Astrocyte (in vitro differentiated cells and primary cell): Measurements from ENCODE around the gene PRG2. TPM values are rescaled to one million over a fixed set of nuclear protein-coding genes. Genes with fewer than 3 reads are reported as not detected.
"Not testable (repeated sequence)": the region's sequence is repeated elsewhere in the genome, so short reads cannot be mapped to it uniquely, and the experiment has no call there.

Experiments
- DNase-seq: peaks from one replicate; pipeline ENCODE4 v3.0.0-alpha.2; 2010; ENCODE audit warnings: low read depth
- FAIRE-seq: peaks from 2 replicates; lab custom pipeline; 2011; peaks lifted over from hg19 to GRCh38; lab: Jason Lieb, UNC
- H2AFZ ChIP-seq: 2 replicates; pipeline ENCODE4 v1.6.0; 2012; ENCODE audit warnings: low read depth, low read length, inconsistent platforms
- H3K27ac ChIP-seq: 2 replicates; pipeline ENCODE4 v1.5.1; 2011; ENCODE audit warnings: low read depth, low read length, inconsistent platforms
- H3K27me3 ChIP-seq: 2 replicates; pipeline ENCODE4 v1.6.0; 2011; ENCODE audit warnings: low read length, inconsistent platforms; ENCODE audit not compliant: insufficient read depth
- H3K36me3 ChIP-seq: 2 replicates; pipeline ENCODE4 v1.5.1; 2011; ENCODE audit warnings: low read length, inconsistent platforms; ENCODE audit not compliant: insufficient read depth
- H3K4me1 ChIP-seq: 2 replicates; pipeline ENCODE4 v1.5.1; 2011; ENCODE audit warnings: low read length, inconsistent platforms; ENCODE audit not compliant: insufficient read depth
- H3K4me2 ChIP-seq: 2 replicates; pipeline ENCODE4 v1.6.0; 2012; ENCODE audit warnings: low read length, inconsistent platforms
- H3K4me3 ChIP-seq: 2 replicates; pipeline ENCODE4 v1.5.1; 2011; ENCODE audit warnings: low read depth, mild to moderate bottlenecking, low read length, inconsistent platforms; ENCODE audit not compliant: insufficient read depth
- H3K79me2 ChIP-seq: 2 replicates; pipeline ENCODE4 v1.6.0; 2012; ENCODE audit warnings: mild to moderate bottlenecking, low read length, inconsistent platforms; ENCODE audit not compliant: insufficient read depth
- H3K9ac ChIP-seq: 2 replicates; pipeline ENCODE4 v1.6.0; 2012; ENCODE audit warnings: mild to moderate bottlenecking, low read length, inconsistent platforms
- H3K9me3 ChIP-seq: 2 replicates; pipeline ENCODE4 v1.5.1; 2012; ENCODE audit warnings: low read depth, mild to moderate bottlenecking, low read length, inconsistent platforms; ENCODE audit not compliant: insufficient read depth
- H4K20me1 ChIP-seq: 2 replicates; pipeline ENCODE4 v1.6.0; 2012; ENCODE audit warnings: low read length, inconsistent platforms; ENCODE audit not compliant: insufficient read depth
- H3K27ac Mint-ChIP-seq: one replicate; pipeline ENCODE4 v1.8.0; 2021; ENCODE audit warnings: mild to moderate bottlenecking, mixed read lengths; ENCODE audit not compliant: unreplicated experiment
- H3K27me3 Mint-ChIP-seq: one replicate; pipeline ENCODE4 v1.8.0; 2021; ENCODE audit warnings: low read depth, mixed read lengths; ENCODE audit not compliant: unreplicated experiment
- H3K36me3 Mint-ChIP-seq: one replicate; pipeline ENCODE4 v1.8.0; 2021; ENCODE audit warnings: low read depth, mixed read lengths; ENCODE audit not compliant: unreplicated experiment
- H3K4me1 Mint-ChIP-seq: one replicate; pipeline ENCODE4 v1.8.0; 2021; ENCODE audit warnings: low read depth, mixed read lengths; ENCODE audit not compliant: unreplicated experiment
- H3K4me3 Mint-ChIP-seq: one replicate; pipeline ENCODE4 v1.8.0; 2021; ENCODE audit warnings: mild to moderate bottlenecking, moderate library complexity, mixed read lengths; ENCODE audit not compliant: unreplicated experiment
- H3K9me3 Mint-ChIP-seq: one replicate; pipeline ENCODE4 v1.8.0; 2021; ENCODE audit warnings: mild to moderate bottlenecking, mixed read lengths; ENCODE audit not compliant: unreplicated experiment
- CTCF ChIP-seq: IDR thresholded peaks from 2 replicates; pipeline ENCODE4 v1.5.1; 2011; ENCODE audit warnings: low read depth, mild to moderate bottlenecking, inconsistent platforms, low read length, moderate library complexity; ENCODE audit not compliant: insufficient read depth
- EZH2 ChIP-seq: IDR thresholded peaks from 2 replicates; pipeline ENCODE4 v1.6.1; 2012; ENCODE audit warnings: mild to moderate bottlenecking, low read length, inconsistent platforms; ENCODE audit not compliant: insufficient read depth
- total RNA-seq: library from RNA; stranded (reverse); gene quantifications from 2 replicates; pipeline ENCODE4 v1.2.1, GENCODE V29; 2021

The PRG2 gene
- total RNA-seq, 1 donor from 2014 or later: not detected

GRCh38 chr11:57340039-57340615 is 50.3 kb downstream of the PRG2 start:
- no peak overlapping the region for H2AFZ ChIP-seq
- DNase-seq (no peak), FAIRE-seq (no peak)
- H3K79me2 ChIP-seq: peaks cover 13% of the 10 kb centered on the region
- Mint-ChIP-seq H3K9me3 (no peaks in the 10 kb centered on the region), H3K27me3 (peaks cover 23% of the 10 kb centered on the region), H3K36me3 (no peaks in the 10 kb centered on the region), H3K4me3 (no peak overlapping the region), H3K4me1 (peaks cover 4% of the 10 kb centered on the region), H3K27ac (no peak overlapping the region)
- H3K36me3 ChIP-seq: no peaks in the 10 kb centered on the region
- H3K27me3 ChIP-seq: peaks cover 15% of the 10 kb centered on the region
- no peaks in the 10 kb centered on the region for H4K20me1 ChIP-seq
- no peak overlapping the region for H3K27ac ChIP-seq
- TF ChIP-seq EZH2 (no peak), CTCF (no peak)
- no peaks in the 10 kb centered on the region for H3K9me3 ChIP-seq
- H3K9ac ChIP-seq: no peak overlapping the region
- no peak overlapping the region for H3K4me2 ChIP-seq
- no peak overlapping the region for H3K4me3 ChIP-seq
- peaks cover 6% of the 10 kb centered on the region for H3K4me1 ChIP-seq

GRCh38 chr11:57339328-57339727 is 51.1 kb downstream of the PRG2 start:
- H3K27me3 ChIP-seq: peaks cover 15% of the 10 kb centered on the region
- no peak for TF ChIP-seq CTCF
- TF ChIP-seq EZH2: no peak
- peaks cover 23% of the 10 kb centered on the region for H3K27me3 Mint-ChIP-seq
- no peak overlapping the region for H3K4me3 Mint-ChIP-seq
- H3K9ac ChIP-seq: no peak overlapping the region
- H3K4me1 Mint-ChIP-seq: peaks cover 7% of the 10 kb centered on the region
- peaks cover 1% of the 10 kb centered on the region for H4K20me1 ChIP-seq
- FAIRE-seq (no peak), DNase-seq (no peak)
- H3K4me2 ChIP-seq: no peak overlapping the region
- H3K27ac ChIP-seq: no peak overlapping the region
- H2AFZ ChIP-seq: no peak overlapping the region
- peaks cover 10% of the 10 kb centered on the region for H3K4me1 ChIP-seq
- no peaks in the 10 kb centered on the region for H3K36me3 Mint-ChIP-seq
- no peak overlapping the region for H3K27ac Mint-ChIP-seq
- no peaks in the 10 kb centered on the region for H3K9me3 Mint-ChIP-seq
- peaks cover 21% of the 10 kb centered on the region for H3K79me2 ChIP-seq
- no peaks in the 10 kb centered on the region for H3K36me3 ChIP-seq
- no peak overlapping the region for H3K4me3 ChIP-seq
- H3K9me3 ChIP-seq: no peaks in the 10 kb centered on the region

GRCh38 chr11:57338142-57338541 is 52.3 kb downstream of the PRG2 start, which contains the start of gene P2RX3:
Gene P2RX3, plus strand, starts transcription at chr11:57338352. Its CDS starts 199 bp downstream, at chr11:57338551.
- Histone ChIP-seq H3K4me3 (no peak within 1 kb of the TSS), H3K27me3 (peaks cover 15% of the 10 kb centered on the region), H3K27ac (no peak within 1 kb of the TSS), H3K4me1 (peaks cover 15% of the 10 kb centered on the region), H4K20me1 (peaks cover 6% of the 10 kb centered on the region), H3K79me2 (peaks cover 33% of the 10 kb centered on the region), H3K4me2 (no peak within 1 kb of the TSS), H2AFZ (no peak within 1 kb of the TSS), H3K36me3 (peaks cover 5% of the 10 kb centered on the region), H3K9me3 (no peaks in the 10 kb centered on the region), H3K9ac (no peak within 1 kb of the TSS)
- Mint-ChIP-seq H3K27me3 (peaks cover 23% of the 10 kb centered on the region), H3K27ac (no peak within 1 kb of the TSS), H3K4me1 (peaks cover 7% of the 10 kb centered on the region), H3K4me3 (no peak within 1 kb of the TSS), H3K36me3 (no peaks in the 10 kb centered on the region), H3K9me3 (no peaks in the 10 kb centered on the region)
- FAIRE-seq (no peak), DNase-seq (no peak)
- TF ChIP-seq CTCF (no peak), EZH2 (no peak)

GRCh38 chr11:57336856-57337255 is 53.6 kb downstream of the PRG2 start:
- H3K4me2 ChIP-seq, FAIRE-seq, H3K9me3 Mint-ChIP-seq, H2AFZ ChIP-seq, H3K36me3 Mint-ChIP-seq, H3K27ac ChIP-seq, H3K9ac ChIP-seq, DNase-seq, H4K20me1 ChIP-seq, H3K4me3 ChIP-seq, H3K4me1 Mint-ChIP-seq, H3K9me3 ChIP-seq: not testable (repeated sequence)
- H3K27me3 ChIP-seq: peaks cover 15% of the 10 kb centered on the region
- Mint-ChIP-seq H3K4me3 (peak overlapping the region; percentile 94), H3K27me3 (peaks cover 19% of the 10 kb centered on the region), H3K27ac (peak overlapping the region; percentile 99)
- H3K4me1 ChIP-seq: peaks cover 15% of the 10 kb centered on the region
- peaks cover 45% of the 10 kb centered on the region for H3K79me2 ChIP-seq
- H3K36me3 ChIP-seq: peaks cover 16% of the 10 kb centered on the region
